ENCODE results near the gene COL26A1. TPM values are rescaled to one million over a fixed set of nuclear protein-coding genes. Genes with fewer than 3 reads are reported as not detected.
A peak's percentile ranks its signal among the peaks of the same experiment; 100 is the strongest.
"Not testable (repeated sequence)": the region's sequence is repeated elsewhere in the genome, so short reads cannot be mapped to it uniquely, and the experiment has no call there.

COL26A1 gene
- total RNA-seq, 2 experiments from 2014 or later, result not detected

GRCh38 chr7:101488826-101489572 is 126.3 kb downstream of the COL26A1 start:
- no peak for DNase-seq
- POLR2A ChIA-PET, result no interaction called here
- Mint-ChIP-seq H3K36me3 (no peaks in the 10 kb centered on the region), H3K27me3 (peaks cover 2% of the 10 kb centered on the region), H3K4me3 (no peak overlapping the region), H3K27ac (no peak overlapping the region), H3K4me1 (no peaks in the 10 kb centered on the region), H3K9me3 (no peaks in the 10 kb centered on the region)
- no peak for ATAC-seq (ENCODE audit: low read depth)

- POLR2A ChIA-PET; ATAC-seq (ENCODE audit: low read depth); H3K27me3 Mint-ChIP-seq; H3K9me3 Mint-ChIP-seq; H3K27ac Mint-ChIP-seq; DNase-seq; H3K4me3 Mint-ChIP-seq; H3K36me3 Mint-ChIP-seq; H3K4me1 Mint-ChIP-seq: not testable (repeated sequence)
Measured at GRCh38 chr7:101490439-101490838, 127.8 kb downstream of the COL26A1 start.

- POLR2A ChIA-PET, result interaction anchor here (0.6 kb wide), 1 partner anchor 172 kb away, joined by 4 read pairs; no protein-coding TSS in a partner anchor
- H3K27ac Mint-ChIP-seq, result not testable (repeated sequence)
Measured at GRCh38 chr7:101491442-101491841, 128.8 kb downstream of the COL26A1 start.

GRCh38 chr7:101494602-101495329 is 132.1 kb downstream of the COL26A1 start:
- H3K27me3 Mint-ChIP-seq, result peaks cover under 1% of the 10 kb centered on the region
- POLR2A ChIA-PET, result no interaction called here
- no peak overlapping the region for H3K4me3 Mint-ChIP-seq
- no peak for DNase-seq
- no peaks in the 10 kb centered on the region for H3K4me1 Mint-ChIP-seq
- ATAC-seq (ENCODE audit: low read depth), result no peak
- H3K9me3 Mint-ChIP-seq, result no peaks in the 10 kb centered on the region
- no peak overlapping the region for H3K27ac Mint-ChIP-seq
- no peaks in the 10 kb centered on the region for H3K36me3 Mint-ChIP-seq

More at GRCh38 chr7:101491442-101491841, 128.8 kb downstream of the COL26A1 start:
- H3K9me3 Mint-ChIP-seq; H3K4me3 Mint-ChIP-seq; DNase-seq; ATAC-seq (ENCODE audit: low read depth); H3K27me3 Mint-ChIP-seq; H3K4me1 Mint-ChIP-seq; H3K36me3 Mint-ChIP-seq: not testable (repeated sequence)

- H3K27ac Mint-ChIP-seq, result no peak overlapping the region
- H3K9me3 Mint-ChIP-seq, result no peaks in the 10 kb centered on the region
- H3K4me3 Mint-ChIP-seq, result no peak overlapping the region
- H3K36me3 Mint-ChIP-seq, result no peaks in the 10 kb centered on the region
- no peak for DNase-seq
- no peaks in the 10 kb centered on the region for H3K4me1 Mint-ChIP-seq
- H3K27me3 Mint-ChIP-seq, result no peaks in the 10 kb centered on the region
- POLR2A ChIA-PET, result no interaction called here
- ATAC-seq (ENCODE audit: low read depth), result no peak
Measured at GRCh38 chr7:101496017-101496416, 133.3 kb downstream of the COL26A1 start.

GRCh38 chr7:101501351-101501750 is 138.7 kb downstream of the COL26A1 start:
- POLR2A ChIA-PET, result interaction anchor here (0.7 kb wide), 1 partner anchor 129 kb away, joined by 6 read pairs; no protein-coding TSS in a partner anchor

GRCh38 chr7:101502466-101503098 is 139.9 kb downstream of the COL26A1 start:
- Mint-ChIP-seq H3K36me3 (no peaks in the 10 kb centered on the region), H3K9me3 (no peaks in the 10 kb centered on the region), H3K4me1 (peaks cover 18% of the 10 kb centered on the region), H3K4me3 (no peak overlapping the region), H3K27ac (peak overlapping the region; percentile 74), H3K27me3 (peaks cover 2% of the 10 kb centered on the region)
- no peak for ATAC-seq (ENCODE audit: low read depth)
- DNase-seq, result no peak
- POLR2A ChIA-PET, result interaction anchor here (1.6 kb wide), 1 partner anchor 181 kb away, joined by 4 read pairs; the partner anchor contains the start of gene IFT22

More at GRCh38 chr7:101501351-101501750, 138.7 kb downstream of the COL26A1 start:
- no peaks in the 10 kb centered on the region for H3K36me3 Mint-ChIP-seq
- H3K27ac Mint-ChIP-seq, result no peak overlapping the region
- no peak for DNase-seq
- H3K27me3 Mint-ChIP-seq, result no peaks in the 10 kb centered on the region
- peaks cover 13% of the 10 kb centered on the region for H3K4me1 Mint-ChIP-seq
- ATAC-seq (ENCODE audit: low read depth), result no peak
- H3K9me3 Mint-ChIP-seq, result no peaks in the 10 kb centered on the region
- no peak overlapping the region for H3K4me3 Mint-ChIP-seq

GRCh38 chr7:101505510-101505909 is 142.8 kb downstream of the COL26A1 start:
- not testable (repeated sequence) for DNase-seq; H3K27me3 Mint-ChIP-seq; H3K27ac Mint-ChIP-seq; ATAC-seq (ENCODE audit: low read depth); H3K36me3 Mint-ChIP-seq; H3K4me3 Mint-ChIP-seq; H3K9me3 Mint-ChIP-seq
- peaks cover 20% of the 10 kb centered on the region for H3K4me1 Mint-ChIP-seq
- POLR2A ChIA-PET, result interaction anchor here (0.9 kb wide), 1 partner anchor 1077 kb away, joined by 3 read pairs; the partner anchor contains the start of gene ZCWPW1

- no peaks in the 10 kb centered on the region for H3K36me3 Mint-ChIP-seq
- H3K9me3 Mint-ChIP-seq, result no peaks in the 10 kb centered on the region
- peaks cover 5% of the 10 kb centered on the region for H3K27me3 Mint-ChIP-seq
- H3K4me3 Mint-ChIP-seq, result no peak overlapping the region
- POLR2A ChIA-PET, result interaction anchor here (1.2 kb wide), 1 partner anchor 57 kb away, joined by 3 read pairs; no protein-coding TSS in a partner anchor
- peaks cover 20% of the 10 kb centered on the region for H3K4me1 Mint-ChIP-seq
- ATAC-seq (ENCODE audit: low read depth) (no peak), DNase-seq (no peak)
- no peak overlapping the region for H3K27ac Mint-ChIP-seq
Measured at GRCh38 chr7:101506531-101506930, 143.9 kb downstream of the COL26A1 start.

- ATAC-seq (ENCODE audit: low read depth) (peak; percentile 41), DNase-seq (peak; percentile 36)
- Mint-ChIP-seq H3K9me3 (no peaks in the 10 kb centered on the region), H3K27ac (peak overlapping the region; percentile 19), H3K27me3 (peaks cover 5% of the 10 kb centered on the region), H3K4me3 (peak overlapping the region; percentile 72), H3K4me1 (peaks cover 20% of the 10 kb centered on the region), H3K36me3 (no peaks in the 10 kb centered on the region)
- POLR2A ChIA-PET, result interaction anchor here (1.2 kb wide), 1 partner anchor 57 kb away, joined by 3 read pairs; no protein-coding TSS in a partner anchor
Measured at GRCh38 chr7:101507327-101507726, 144.7 kb downstream of the COL26A1 start.

- peaks cover 20% of the 10 kb centered on the region for H3K4me1 Mint-ChIP-seq
- peak overlapping the region; percentile 72 for H3K4me3 Mint-ChIP-seq
- ATAC-seq (ENCODE audit: low read depth) (no peak), DNase-seq (no peak)
- H3K27ac Mint-ChIP-seq, result peak overlapping the region; percentile 17
- no peaks in the 10 kb centered on the region for H3K9me3 Mint-ChIP-seq
- POLR2A ChIA-PET, result interaction anchor here (0.5 kb wide), 1 partner anchor 226 kb away, joined by 3 read pairs; no protein-coding TSS in a partner anchor
- H3K27me3 Mint-ChIP-seq, result peaks cover 5% of the 10 kb centered on the region
- no peaks in the 10 kb centered on the region for H3K36me3 Mint-ChIP-seq
Measured at GRCh38 chr7:101507791-101508252, 145.1 kb downstream of the COL26A1 start.

- Mint-ChIP-seq H3K4me1 (peaks cover 7% of the 10 kb centered on the region), H3K4me3 (no peak overlapping the region), H3K36me3 (no peaks in the 10 kb centered on the region), H3K9me3 (no peaks in the 10 kb centered on the region), H3K27me3 (peaks cover 5% of the 10 kb centered on the region), H3K27ac (no peak overlapping the region)
- POLR2A ChIA-PET, result no interaction called here
- DNase-seq, result no peak
- no peak for ATAC-seq (ENCODE audit: low read depth)
Measured at GRCh38 chr7:101510297-101510696, 147.6 kb downstream of the COL26A1 start.

GRCh38 chr7:101511965-101512364 is 149.3 kb downstream of the COL26A1 start:
- no peak overlapping the region for H3K4me3 Mint-ChIP-seq
- no peak for ATAC-seq (ENCODE audit: low read depth)
- no peak for DNase-seq
- POLR2A ChIA-PET, result no interaction called here
- no peaks in the 10 kb centered on the region for H3K9me3 Mint-ChIP-seq
- H3K27ac Mint-ChIP-seq, result no peak overlapping the region
- no peaks in the 10 kb centered on the region for H3K36me3 Mint-ChIP-seq
- H3K4me1 Mint-ChIP-seq, result peaks cover 7% of the 10 kb centered on the region
- peaks cover 8% of the 10 kb centered on the region for H3K27me3 Mint-ChIP-seq

All from activated naive CD8-positive, alpha-beta T cell treated with anti-CD3 and anti-CD28 coated beads, Interleukin-2, amount 10 ng/mL, durations not matched to agents 7 days and 5 days (primary cell).